Adrenal gland (tissue), 12 donors: ENCODE results near the gene DBF4. TPM values are rescaled to one million over a fixed set of nuclear protein-coding genes. Genes with fewer than 3 reads are reported as not detected.

Experiments
- DNase-seq, 7 donors: peaks; one replicate each; pipeline ENCODE4 v3.0.0-alpha.2; 2019 to 2020
- H3K27ac ChIP-seq, 5 donors: fragments of 200-600 bp; sonication (generic) in 4 of 5; 1 replicate in 3 of 5; 2 replicates in 2 of 5; pipeline versions ENCODE4 v1.5.1 to v1.8.0; 2016 to 2020; ENCODE audit warnings: mild to moderate bottlenecking in 1 of 5
- H3K27me3 ChIP-seq: fragments of 200-600 bp; 2 replicates; pipeline ENCODE4 v1.8.0; 2021
- H3K36me3 ChIP-seq, 2 donors: fragments of 200-600 bp; replicated peaks in 1 of 2; 1 replicate in 1 of 2; 2 replicates in 1 of 2; pipeline versions ENCODE4 v1.5.1 to v1.8.0; 2018 to 2022
- H3K4me1 ChIP-seq, 2 donors: fragments of 200-600 bp; replicated peaks in 1 of 2; 1 replicate in 1 of 2; 2 replicates in 1 of 2; pipeline versions ENCODE4 v1.5.1 to v1.8.0; 2018 to 2021
- H3K4me3 ChIP-seq, 4 donors: fragments of 200-600 bp; sonication (generic) in 3 of 4; one replicate each; pipeline ENCODE4 v1.5.1; 2016 to 2018
- H3K9me3 ChIP-seq, 3 donors: fragments of 200-600 bp; sonication (generic) in 1 of 3; replicated peaks in 1 of 3; 1 replicate in 2 of 3; 2 replicates in 1 of 3; pipeline versions ENCODE4 v1.5.1 to v1.8.0; 2016 to 2021
- CTCF ChIP-seq, 6 experiments: fragments of 450-650 bp in 4 of 6; fragments of 200-600 bp in 2 of 6; sonication (generic) in 1 of 6; IDR thresholded peaks; 1 replicate in 5 of 6; 2 replicates in 1 of 6; pipeline versions ENCODE4 v1.5.1 to v1.8.0; 2016 to 2021; ENCODE audit warnings: antibody characterized with exemption in 6 of 6, mild to moderate bottlenecking in 2 of 6, moderate library complexity in 1 of 6
- POLR2A ChIP-seq, 2 donors: fragments of 450-650 bp; IDR thresholded peaks; one replicate each; pipeline ENCODE4 v1.6.1; 2017; ENCODE audit warnings: antibody characterized with exemption in 2 of 2, mild to moderate bottlenecking in 2 of 2, moderate library complexity in 1 of 2
- WGBS, 4 donors: extraction: QIAGEN DNeasy Blood & Tissue Kit in 2 of 4; methylation state at CpG; one replicate each; pipeline versions ENCODE4 v1.1.5 to v1.1.7; 2013 to 2017; 5-methylcytosine and 5-hydroxymethylcytosine counted together
- intact Hi-C, 2 donors: fragments of 100-400 bp; cut with DNase I; formaldehyde crosslinking; loops; one replicate each; pipeline versions ENCODE4 v1.14.1 to v1.15.0; 2022 to 2023
- polyA plus RNA-seq, 3 donors: library from polyadenylated mRNA; stranded (reverse); fragments of 200-250 nt in 2 of 3; fragments of 350-450 nt in 1 of 3; fragmentation: Illumina TruSeq in 1 of 3; extraction: RNeasy Lipid Tissue Mini Kit (QIAGEN cat#74804) in 1 of 3; gene quantifications; one replicate each; pipeline ENCODE4 v1.2.3, GENCODE V29; 2013 to 2014
- total RNA-seq, 9 donors: library from RNA; depleted of rRNA in 4 of 9; stranded (reverse); fragments of >200 nt in 4 of 9; fragments of 120-200 nt in 1 of 9; fragmentation: NEBNext Ultra II Directional in 1 of 9; extraction: Animal tissue kit (Norgen Biotek cat#: 25700) in 1 of 9; gene quantifications; one replicate each; pipeline versions ENCODE4 v1.1.0 to v1.2.4, GENCODE V29; 2013 to 2023
- donor health status: healthy with polysubstance abuse.
- donor health status: Bipolar disorder and iron deficiency.
- donor health status: DM: yes; HTN: yes; CAD: no.
- donor health status: DM: no; HTN: no; CAD: no.
- donor health status: DM: no; HTN: no; CAD: no.
- donor health status: DM: yes; HTN: yes; CAD: no.

Gene DBF4
- total and polyA plus RNA-seq, 12 donors, result 0.91 to 23.2 (median 7.2) TPM

- DNase-seq, result no peak
- Histone ChIP-seq H3K27me3 (no peaks in the 10 kb centered on the region), H3K4me3 (no peak overlapping the region), H3K4me1 (no peaks in the 10 kb centered on the region), H3K27ac (no peak overlapping the region), H3K36me3 (no peaks in the 10 kb centered on the region), H3K9me3 (no peaks in the 10 kb centered on the region)
- WGBS, 4 donors, result 56 to 68% (median 61%) methylated on average over 5 to 6 of the region's 6 CpGs
- intact Hi-C loops, result no loop called here
- no peak for TF ChIP-seq POLR2A (IDR thresholded peaks at IDR 0.05)
Observed at GRCh38 chr7:87926581-87927461, 50.5 kb downstream of the DBF4 start.

GRCh38 chr7:87933605-87933952 is 57.3 kb downstream of the DBF4 start:
- no peak for DNase-seq
- WGBS, 4 donors, result 8 to 13% (median 11%) methylated on average over 9 of the region's 9 CpGs
- intact Hi-C loops, result loop anchor here in 1 of 2 donors (10.0 kb wide), 1 partner anchor 181 kb away; no protein-coding TSS in a partner anchor
- Histone ChIP-seq H3K9me3 (no peaks in the 10 kb centered on the region), H3K27ac (peak overlapping the region in 3 of 5 donors; percentile 67 to 80 (median 73)), H3K4me3 (peak overlapping the region in 2 of 4 donors; percentile 90 to 92), H3K36me3 (no peaks in the 10 kb centered on the region), H3K4me1 (peaks cover 10 to 13% of the 10 kb centered on the region in 2 donors), H3K27me3 (no peaks in the 10 kb centered on the region)
- no peak for TF ChIP-seq CTCF (IDR thresholded peaks at IDR 0.05)
- no peak for TF ChIP-seq POLR2A (IDR thresholded peaks at IDR 0.05)

GRCh38 chr7:87933953-87934698 is 57.8 kb downstream of the DBF4 start, which contains the start of gene ADAM22:
Gene ADAM22, plus strand, starts transcription at chr7:87934251. Its CDS starts 215 bp downstream, at chr7:87934466.
- no peaks in the 10 kb centered on the region for H3K27me3 ChIP-seq
- H3K27ac ChIP-seq, result peak within 1 kb of the TSS in 3 of 5 donors; percentile 67 to 80 (median 73)
- 0 to 1% (median 0%) methylated on average over 11 to 70 of the region's 70 CpGs for WGBS, 4 donors
- H3K36me3 ChIP-seq, result no peaks in the 10 kb centered on the region
- intact Hi-C loops, result loop anchor here in 1 of 2 donors (10.0 kb wide), 1 partner anchor 181 kb away; no protein-coding TSS in a partner anchor
- H3K4me3 ChIP-seq, result peak within 1 kb of the TSS; percentile 4 to 92 (median 86)
- no peaks in the 10 kb centered on the region for H3K9me3 ChIP-seq
- peak; percentile 92 to 95 (median 92) for DNase-seq
- TF ChIP-seq CTCF (IDR thresholded peaks at IDR 0.05), result no peak
- TF ChIP-seq POLR2A (IDR thresholded peaks at IDR 0.05), result peak; percentile 61 to 87
- H3K4me1 ChIP-seq, result peaks cover 10 to 13% of the 10 kb centered on the region in 2 donors

GRCh38 chr7:87934699-87935383 is 58.5 kb downstream of the DBF4 start:
- H3K9me3 ChIP-seq, result no peaks in the 10 kb centered on the region
- intact Hi-C loops, result loop anchor here in 1 of 2 donors (10.0 kb wide), 1 partner anchor 180 kb away; no protein-coding TSS in a partner anchor
- no peaks in the 10 kb centered on the region for H3K27me3 ChIP-seq
- H3K36me3 ChIP-seq, result no peaks in the 10 kb centered on the region
- TF ChIP-seq POLR2A (IDR thresholded peaks at IDR 0.05) (no peak), CTCF (IDR thresholded peaks at IDR 0.05) (no peak)
- H3K4me3 ChIP-seq, result peak overlapping the region; percentile 4 to 92 (median 86)
- 1 to 2% (median 2%) methylated on average over 25 to 47 of the region's 47 CpGs for WGBS, 4 donors
- peaks cover 10 to 13% of the 10 kb centered on the region in 2 donors for H3K4me1 ChIP-seq
- peak; percentile 20 to 59 (median 40) for DNase-seq
- H3K27ac ChIP-seq, result peak overlapping the region in 3 of 5 donors; percentile 33 to 73 (median 67)
